Neural cell (in vitro differentiated cells): ENCODE results near the gene SAMMSON.

ENCODE experiments used
- EZH2 ChIP-seq: fragments of 200-600, 300-800 bp; shearing (Covaris generic), sonication (generic); IDR thresholded peaks from 2 replicates; pipeline ENCODE4 v1.6.1; 2014; ENCODE audit warnings: antibody characterized with exemption, low read length, borderline replicate concordance, mild to moderate bottlenecking; ENCODE audit not compliant: insufficient read depth, poor library complexity, severe bottlenecking
- MXI1 ChIP-seq: fragments of 450-650 bp; conservative IDR thresholded peaks from 2 replicates; pipeline ENCODE4 v1.6.1; 2014; ENCODE audit warnings: antibody characterized with exemption, mild to moderate bottlenecking; ENCODE audit not compliant: poor library complexity, severe bottlenecking
- RAD21 ChIP-seq: fragments of 450-650 bp; conservative IDR thresholded peaks from 2 replicates; pipeline ENCODE4 v1.6.1; 2014; ENCODE audit warnings: antibody characterized with exemption, mild to moderate bottlenecking, moderate library complexity
- SMC3 ChIP-seq: fragments of 450-650 bp; conservative IDR thresholded peaks from 2 replicates; pipeline ENCODE4 v1.6.1; 2014; ENCODE audit warnings: antibody characterized with exemption, mild to moderate bottlenecking, moderate library complexity; ENCODE audit not compliant: poor library complexity
- TF ChIP-seq, protein P1 (sequence below): fragments of 450-650 bp; IDR thresholded peaks from 2 replicates; pipeline ENCODE4 v1.5.1; 2014; ENCODE audit warnings: antibody characterized with exemption, mild to moderate bottlenecking, moderate library complexity; ENCODE audit not compliant: poor library complexity, severe bottlenecking

DNA sequence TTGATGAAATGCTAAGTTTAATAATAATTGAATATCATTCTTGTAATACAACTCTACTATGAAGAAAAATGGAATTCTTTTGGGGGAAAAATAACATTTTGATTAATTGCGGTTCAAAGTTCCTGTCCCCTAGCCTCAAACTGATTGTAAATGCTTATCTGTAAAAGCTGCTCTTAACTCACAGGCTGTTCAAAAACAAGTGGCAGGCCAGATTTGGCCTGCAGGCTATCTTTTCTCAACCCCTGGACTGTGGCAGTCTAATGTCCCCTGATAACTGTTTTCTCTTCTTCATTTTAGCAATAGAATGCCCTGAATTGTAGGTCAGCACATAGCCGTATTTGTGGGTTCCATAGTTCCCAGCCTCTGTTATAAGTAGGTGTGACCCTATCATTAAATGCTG lies 23.5 kb upstream of the SAMMSON start:
- TF ChIP-seq, protein P1, sequence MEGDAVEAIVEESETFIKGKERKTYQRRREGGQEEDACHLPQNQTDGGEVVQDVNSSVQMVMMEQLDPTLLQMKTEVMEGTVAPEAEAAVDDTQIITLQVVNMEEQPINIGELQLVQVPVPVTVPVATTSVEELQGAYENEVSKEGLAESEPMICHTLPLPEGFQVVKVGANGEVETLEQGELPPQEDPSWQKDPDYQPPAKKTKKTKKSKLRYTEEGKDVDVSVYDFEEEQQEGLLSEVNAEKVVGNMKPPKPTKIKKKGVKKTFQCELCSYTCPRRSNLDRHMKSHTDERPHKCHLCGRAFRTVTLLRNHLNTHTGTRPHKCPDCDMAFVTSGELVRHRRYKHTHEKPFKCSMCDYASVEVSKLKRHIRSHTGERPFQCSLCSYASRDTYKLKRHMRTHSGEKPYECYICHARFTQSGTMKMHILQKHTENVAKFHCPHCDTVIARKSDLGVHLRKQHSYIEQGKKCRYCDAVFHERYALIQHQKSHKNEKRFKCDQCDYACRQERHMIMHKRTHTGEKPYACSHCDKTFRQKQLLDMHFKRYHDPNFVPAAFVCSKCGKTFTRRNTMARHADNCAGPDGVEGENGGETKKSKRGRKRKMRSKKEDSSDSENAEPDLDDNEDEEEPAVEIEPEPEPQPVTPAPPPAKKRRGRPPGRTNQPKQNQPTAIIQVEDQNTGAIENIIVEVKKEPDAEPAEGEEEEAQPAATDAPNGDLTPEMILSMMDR: no peak
- TF ChIP-seq RAD21 (no peak), MXI1 (no peak), SMC3 (no peak), EZH2 (no peak)
